ENCODE data around the gene CLDN20.

The CLDN20 gene

DNA sequence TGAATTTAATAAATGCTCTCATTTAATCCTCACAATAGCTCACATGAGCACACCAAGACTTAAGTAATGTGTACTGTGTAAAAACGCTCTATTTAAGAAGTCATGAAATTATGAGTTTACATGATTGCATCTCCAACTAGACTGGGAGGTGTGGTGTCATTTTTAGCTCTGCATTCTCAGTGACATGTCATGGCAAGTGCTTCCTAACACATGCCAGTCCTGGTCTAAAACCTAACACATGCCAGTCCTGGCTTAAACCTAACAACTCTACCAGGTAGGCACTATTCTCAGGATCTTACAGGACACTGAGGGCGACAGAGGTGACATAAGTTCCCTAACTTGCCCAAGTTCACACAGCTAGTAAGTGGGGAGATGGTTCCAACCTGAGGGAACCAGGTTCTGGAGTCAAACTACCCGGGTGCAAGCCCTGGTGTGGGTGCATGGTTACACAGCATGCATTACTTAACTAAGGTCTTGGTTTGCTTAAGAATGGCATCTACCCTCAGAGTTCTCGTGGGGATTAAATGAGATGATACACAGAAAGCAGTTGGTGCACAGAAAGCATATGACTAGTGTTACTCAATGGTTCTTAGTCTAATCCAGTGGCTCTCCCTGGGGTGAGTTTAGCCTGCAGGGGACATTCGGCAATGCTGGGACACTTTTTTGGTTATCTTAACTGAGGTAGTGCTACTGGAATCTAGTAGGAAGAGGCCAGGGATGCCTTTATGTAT, 14.7 kb downstream of the CLDN20 start:
- in situ Hi-C loops (cut with MboI; ENCODE audit: low sequenced_read_pairs, unreplicated experiment) = no loop called here
- DNase-seq (ENCODE audit: low spot score) = no peak
- TF ChIP-seq, protein P1, sequence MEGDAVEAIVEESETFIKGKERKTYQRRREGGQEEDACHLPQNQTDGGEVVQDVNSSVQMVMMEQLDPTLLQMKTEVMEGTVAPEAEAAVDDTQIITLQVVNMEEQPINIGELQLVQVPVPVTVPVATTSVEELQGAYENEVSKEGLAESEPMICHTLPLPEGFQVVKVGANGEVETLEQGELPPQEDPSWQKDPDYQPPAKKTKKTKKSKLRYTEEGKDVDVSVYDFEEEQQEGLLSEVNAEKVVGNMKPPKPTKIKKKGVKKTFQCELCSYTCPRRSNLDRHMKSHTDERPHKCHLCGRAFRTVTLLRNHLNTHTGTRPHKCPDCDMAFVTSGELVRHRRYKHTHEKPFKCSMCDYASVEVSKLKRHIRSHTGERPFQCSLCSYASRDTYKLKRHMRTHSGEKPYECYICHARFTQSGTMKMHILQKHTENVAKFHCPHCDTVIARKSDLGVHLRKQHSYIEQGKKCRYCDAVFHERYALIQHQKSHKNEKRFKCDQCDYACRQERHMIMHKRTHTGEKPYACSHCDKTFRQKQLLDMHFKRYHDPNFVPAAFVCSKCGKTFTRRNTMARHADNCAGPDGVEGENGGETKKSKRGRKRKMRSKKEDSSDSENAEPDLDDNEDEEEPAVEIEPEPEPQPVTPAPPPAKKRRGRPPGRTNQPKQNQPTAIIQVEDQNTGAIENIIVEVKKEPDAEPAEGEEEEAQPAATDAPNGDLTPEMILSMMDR (IDR thresholded peaks at IDR 0.05; ENCODE audit: borderline replicate concordance, control extremely low read depth, extremely low read depth, insufficient read depth, missing control alignments) = no peak

DNA sequence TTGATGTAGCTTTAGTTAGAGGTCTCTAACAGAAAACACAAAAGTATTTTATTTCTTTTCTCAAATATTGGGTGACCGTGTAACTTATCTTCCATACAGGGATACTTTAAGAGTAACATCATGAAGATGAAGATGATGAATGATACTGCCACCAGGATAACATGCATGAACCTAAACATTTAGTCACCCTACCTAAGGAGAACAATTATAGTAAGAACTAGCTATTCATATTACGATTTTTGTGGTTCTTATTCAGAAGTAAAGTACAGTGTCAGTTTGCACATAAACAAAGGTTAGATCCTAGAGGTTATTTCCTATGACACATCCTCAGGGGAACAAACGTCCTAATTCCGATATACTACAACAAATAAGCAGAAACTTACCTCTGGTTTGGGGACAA, 21.0 kb downstream of the CLDN20 start:
- no peak for DNase-seq (ENCODE audit: low spot score)
- TF ChIP-seq, protein P1 (IDR thresholded peaks at IDR 0.05; ENCODE audit: borderline replicate concordance, control extremely low read depth, extremely low read depth, insufficient read depth, missing control alignments) = no peak
- in situ Hi-C loops (cut with MboI; ENCODE audit: low sequenced_read_pairs, unreplicated experiment) = no loop called here

DNA sequence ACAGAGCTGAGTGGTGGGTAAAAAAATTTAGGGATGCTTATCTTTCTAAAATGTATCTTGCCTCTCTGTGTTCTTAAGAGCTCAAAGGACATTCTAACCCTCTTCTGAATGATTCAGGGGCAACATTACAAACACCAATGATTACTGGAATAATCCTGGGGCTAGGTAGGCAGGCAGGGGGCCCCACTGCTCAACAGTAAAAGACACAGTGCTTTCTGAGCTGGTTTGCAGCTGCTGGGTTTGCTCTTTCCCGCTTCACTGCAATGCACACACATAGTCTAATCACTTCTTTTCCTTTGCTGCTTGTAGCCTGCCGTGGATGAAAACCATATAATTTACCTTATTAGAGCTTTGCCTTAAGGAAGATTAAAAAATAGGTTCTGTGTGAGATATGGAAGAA, 23.9 kb downstream of the CLDN20 start:
- in situ Hi-C loops (cut with MboI; ENCODE audit: low sequenced_read_pairs, unreplicated experiment) = no loop called here
- no peak for DNase-seq (ENCODE audit: low spot score)
- TF ChIP-seq, protein P1 (IDR thresholded peaks at IDR 0.05; ENCODE audit: borderline replicate concordance, control extremely low read depth, extremely low read depth, insufficient read depth, missing control alignments) = no peak

DNA sequence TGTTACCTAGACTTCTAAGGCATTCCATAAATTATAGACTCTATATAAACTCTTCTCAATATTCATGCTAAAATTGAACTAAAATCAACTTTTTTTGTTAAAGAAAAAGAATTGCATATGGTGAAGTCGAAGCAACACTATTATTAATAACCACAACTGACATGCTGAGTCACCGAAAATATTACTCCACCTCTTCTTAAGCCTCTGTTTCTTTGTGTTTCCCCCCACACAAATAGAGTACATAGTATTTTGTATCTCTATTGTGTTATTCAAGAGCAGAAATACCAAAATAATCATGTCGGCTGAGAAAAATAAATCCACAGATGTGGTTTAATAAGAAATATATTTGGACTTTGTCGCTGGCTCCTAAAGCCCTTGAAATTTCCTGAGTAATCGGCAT, 26.7 kb downstream of the CLDN20 start:
- in situ Hi-C loops (cut with MboI; ENCODE audit: low sequenced_read_pairs, unreplicated experiment) = no loop called here
- DNase-seq (ENCODE audit: low spot score) = no peak
- TF ChIP-seq, protein P1 (IDR thresholded peaks at IDR 0.05; ENCODE audit: borderline replicate concordance, control extremely low read depth, extremely low read depth, insufficient read depth, missing control alignments) = no peak

DNA sequence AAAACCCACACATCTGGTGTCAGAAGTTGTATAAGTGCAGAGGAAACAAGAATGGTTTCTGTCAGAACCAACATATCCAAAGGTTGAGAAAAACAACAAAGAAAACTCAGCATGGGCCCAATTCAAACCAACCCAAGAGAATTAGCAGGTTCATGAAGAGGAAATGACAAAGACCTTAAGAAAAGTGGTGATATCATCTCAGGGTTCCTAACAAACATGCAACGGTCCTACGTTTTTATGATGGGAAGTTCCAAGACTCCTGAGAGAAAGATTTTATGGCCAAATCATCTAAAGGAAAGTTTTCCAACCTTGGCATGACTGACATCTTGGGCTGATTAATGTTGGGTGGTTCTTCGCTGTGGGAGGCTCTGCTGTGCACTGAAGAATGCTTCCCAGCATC, 27.5 kb downstream of the CLDN20 start:
- in situ Hi-C loops (cut with MboI; ENCODE audit: low sequenced_read_pairs, unreplicated experiment) = no loop called here
- TF ChIP-seq, protein P1 (IDR thresholded peaks at IDR 0.05; ENCODE audit: borderline replicate concordance, control extremely low read depth, extremely low read depth, insufficient read depth, missing control alignments) = no peak
- no peak for DNase-seq (ENCODE audit: low spot score)

DNA sequence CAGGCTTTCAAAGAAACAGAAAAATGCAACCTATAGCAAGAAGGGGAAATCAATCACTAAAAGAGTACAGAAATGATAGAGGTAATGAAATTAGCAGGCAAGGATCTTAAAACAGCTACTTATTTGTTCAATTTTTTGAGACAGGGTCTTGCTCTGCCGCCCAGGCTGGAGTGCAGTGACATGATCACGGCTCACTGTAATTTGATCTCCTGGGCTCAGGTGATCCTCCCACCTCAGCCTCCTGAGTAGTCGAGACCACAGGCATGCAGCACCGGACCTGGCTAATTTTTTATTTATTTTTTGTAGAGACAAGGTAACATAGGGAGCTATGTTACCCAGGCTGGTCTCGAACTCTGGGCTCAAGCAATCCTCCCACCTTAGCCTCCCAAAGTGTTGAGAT, 28.9 kb downstream of the CLDN20 start:
- in situ Hi-C loops (cut with MboI; ENCODE audit: low sequenced_read_pairs, unreplicated experiment) = no loop called here
- TF ChIP-seq, protein P1 (IDR thresholded peaks at IDR 0.05; ENCODE audit: borderline replicate concordance, control extremely low read depth, extremely low read depth, insufficient read depth, missing control alignments) = no peak
- DNase-seq (ENCODE audit: low spot score) = no peak
